CD4-positive, alpha-beta T cell (primary cell): ENCODE measurements around the gene NAB2. TPM values are rescaled to one million over a fixed set of nuclear protein-coding genes. Genes with fewer than 3 reads are reported as not detected.

Experiments used
- ATAC-seq: fragments of 200-7000 bp; cut with Tn5 transposase; one replicate; pipeline ENCODE4 v1.10.0; 2022; ENCODE audit warnings: mild to moderate bottlenecking; ENCODE audit not compliant: poor library complexity
- CTCF ChIA-PET: fragments of 350-600 bp; sonication (Branson Sonifier 250); formaldehyde crosslinking; loops from one replicate; lab custom pipeline; 2021; ENCODE audit warnings: antibody characterized with exemption, inconsistent platforms; lab: Charles Lee
- POLR2A ChIA-PET: fragments of 350-600 bp; sonication (Branson Sonifier 250); formaldehyde crosslinking; loops from one replicate; lab custom pipeline; 2021; ENCODE audit warnings: antibody characterized with exemption, inconsistent platforms; lab: Charles Lee
- DNase-seq, 14 experiments: peaks; one replicate each; pipeline ENCODE4 v3.0.0-alpha.2; 2013 to 2020; ENCODE audit warnings: mixed read lengths in 2 of 14
- H3K27ac ChIP-seq, 2 donors: one replicate each; pipeline versions ENCODE4 v1.5.1 to v1.7.0; 2013; ENCODE audit warnings: low read length in 2 of 2, low read depth in 1 of 2, mild to moderate bottlenecking in 1 of 2
- H3K27me3 ChIP-seq, 2 experiments: 1 replicate in 1 of 2; 2 replicates in 1 of 2; pipeline versions ENCODE4 v1.6.1 to v1.7.0; 2013; ENCODE audit warnings: low read length in 2 of 2, control low read depth in 1 of 2, mild to moderate bottlenecking in 1 of 2, moderate library complexity in 1 of 2; ENCODE audit not compliant: insufficient read depth in 2 of 2, control insufficient read depth in 1 of 2
- H3K36me3 ChIP-seq: one replicate; pipeline ENCODE4 v1.6.1; 2013; ENCODE audit warnings: low read length, control low read depth; ENCODE audit not compliant: insufficient read depth
- H3K4me1 ChIP-seq: one replicate; pipeline ENCODE4 v1.6.1; 2013; ENCODE audit warnings: low read length, control low read depth; ENCODE audit not compliant: insufficient read depth
- H3K4me3 ChIP-seq: one replicate; pipeline ENCODE4 v1.5.1; 2013; ENCODE audit warnings: mild to moderate bottlenecking, low read length, moderate library complexity
- H3K9me3 ChIP-seq, 2 experiments: 1 replicate in 1 of 2; 2 replicates in 1 of 2; pipeline versions ENCODE4 v1.6.1 to v1.7.0; 2013; ENCODE audit warnings: low read length in 2 of 2, mild to moderate bottlenecking in 2 of 2, control low read depth in 1 of 2, moderate library complexity in 1 of 2; ENCODE audit not compliant: control insufficient read depth in 1 of 2, insufficient read depth in 1 of 2
- H3K27ac Mint-ChIP-seq: one replicate; pipeline ENCODE4 v1.8.0; 2020; ENCODE audit warnings: mixed read lengths
- H3K27me3 Mint-ChIP-seq: one replicate; pipeline ENCODE4 v1.8.0; 2021; ENCODE audit warnings: mixed read lengths
- H3K36me3 Mint-ChIP-seq: one replicate; pipeline ENCODE4 v1.8.0; 2021; ENCODE audit warnings: low read depth, mixed read lengths
- H3K4me1 Mint-ChIP-seq: one replicate; pipeline ENCODE4 v1.8.0; 2021; ENCODE audit warnings: low read depth, mixed read lengths
- H3K4me3 Mint-ChIP-seq: one replicate; pipeline ENCODE4 v1.8.0; 2020; ENCODE audit warnings: mild to moderate bottlenecking, mixed read lengths
- H3K9me3 Mint-ChIP-seq: one replicate; pipeline ENCODE4 v1.8.0; 2020; ENCODE audit warnings: mixed read lengths
- intact Hi-C, 2 experiments: fragments of 100-400 bp; cut with DNase I in 1 of 2; cut with micrococcal nuclease in 1 of 2; formaldehyde crosslinking; loops; one replicate each; pipeline versions ENCODE4 v1.15.1 to v1.9.0; 2023 to 2025; cut with DNase I, micrococcal nuclease
- total RNA-seq, 174 experiments: library from RNA in 2 of 174; stranded (reverse) in 2 of 174; gene quantifications; one replicate each; pipeline ENCODE4 v1.2.3 and lab custom pipeline; 2021 to 2026
- TF ChIP-seq, protein P1 (sequence below): fragments of 200-600 bp; IDR thresholded peaks from one replicate; pipeline ENCODE4 v1.8.0; 2022; ENCODE audit warnings: antibody characterized with exemption, mild to moderate bottlenecking

Gene NAB2
- total RNA-seq, 2 experiments from 2014 or later: 4.8 to 6.1 TPM

DNA sequence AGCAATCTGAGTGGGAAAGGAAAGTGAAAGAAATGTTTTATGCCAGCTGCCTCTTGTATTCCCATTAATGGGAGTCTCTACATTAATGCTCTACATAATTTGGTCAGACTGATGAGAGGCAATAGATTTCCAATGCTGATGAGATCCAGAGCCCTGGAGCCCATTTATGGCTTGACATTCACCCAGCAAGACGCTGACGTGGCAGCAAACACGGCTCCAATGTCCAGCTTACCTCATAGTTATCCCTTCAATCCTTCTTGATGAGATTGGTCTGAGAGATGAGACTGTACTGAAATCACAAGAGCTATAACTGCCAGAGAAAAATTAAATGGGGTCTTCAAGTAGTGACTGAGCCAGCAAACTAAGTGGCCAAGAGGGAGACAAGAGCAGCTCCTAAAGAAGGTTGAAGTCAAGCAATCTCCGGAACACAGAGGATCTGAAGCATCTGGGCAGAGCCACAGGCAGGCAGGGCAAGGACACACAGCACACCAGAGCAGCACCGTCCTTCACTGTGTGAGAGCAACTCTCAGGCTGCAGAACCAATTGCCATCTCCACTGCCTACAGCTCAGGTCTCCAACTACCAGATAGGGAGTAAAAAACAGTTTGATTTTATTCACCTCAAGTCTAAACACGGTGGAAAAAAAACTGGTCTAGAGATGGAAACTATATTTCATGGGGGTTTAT lies 31.7 kb upstream of the NAB2 start:
- peaks cover 5% of the 10 kb centered on the region for H3K4me1 Mint-ChIP-seq
- no peak overlapping the region for H3K4me3 ChIP-seq
- peaks cover 46% of the 10 kb centered on the region for H3K36me3 Mint-ChIP-seq
- no peaks in the 10 kb centered on the region for H3K27me3 ChIP-seq
- POLR2A ChIA-PET: interaction anchor here (1.2 kb wide), 1 partner anchor 55 kb away, joined by 4 read pairs; the partner anchor contains the start of gene STAT6
- H3K9me3 Mint-ChIP-seq: no peaks in the 10 kb centered on the region
- TF ChIP-seq, protein P1, sequence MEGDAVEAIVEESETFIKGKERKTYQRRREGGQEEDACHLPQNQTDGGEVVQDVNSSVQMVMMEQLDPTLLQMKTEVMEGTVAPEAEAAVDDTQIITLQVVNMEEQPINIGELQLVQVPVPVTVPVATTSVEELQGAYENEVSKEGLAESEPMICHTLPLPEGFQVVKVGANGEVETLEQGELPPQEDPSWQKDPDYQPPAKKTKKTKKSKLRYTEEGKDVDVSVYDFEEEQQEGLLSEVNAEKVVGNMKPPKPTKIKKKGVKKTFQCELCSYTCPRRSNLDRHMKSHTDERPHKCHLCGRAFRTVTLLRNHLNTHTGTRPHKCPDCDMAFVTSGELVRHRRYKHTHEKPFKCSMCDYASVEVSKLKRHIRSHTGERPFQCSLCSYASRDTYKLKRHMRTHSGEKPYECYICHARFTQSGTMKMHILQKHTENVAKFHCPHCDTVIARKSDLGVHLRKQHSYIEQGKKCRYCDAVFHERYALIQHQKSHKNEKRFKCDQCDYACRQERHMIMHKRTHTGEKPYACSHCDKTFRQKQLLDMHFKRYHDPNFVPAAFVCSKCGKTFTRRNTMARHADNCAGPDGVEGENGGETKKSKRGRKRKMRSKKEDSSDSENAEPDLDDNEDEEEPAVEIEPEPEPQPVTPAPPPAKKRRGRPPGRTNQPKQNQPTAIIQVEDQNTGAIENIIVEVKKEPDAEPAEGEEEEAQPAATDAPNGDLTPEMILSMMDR: no peak
- H3K27ac ChIP-seq: no peak overlapping the region
- intact Hi-C loops: no loop called here
- DNase-seq: no peak
- no peak for ATAC-seq
- no peak overlapping the region for H3K27ac Mint-ChIP-seq
- no peaks in the 10 kb centered on the region for H3K9me3 ChIP-seq
- H3K4me3 Mint-ChIP-seq: no peak overlapping the region
- H3K4me1 ChIP-seq: peaks cover under 1% of the 10 kb centered on the region
- H3K36me3 ChIP-seq: peaks cover 29% of the 10 kb centered on the region
- CTCF ChIA-PET: interaction anchor here (1.0 to 1.5 kb wide), 3 partner anchors 12 to 55 kb away, joined by 3 to 5 read pairs (median 3); no protein-coding TSS in a partner anchor
- H3K27me3 Mint-ChIP-seq: no peaks in the 10 kb centered on the region

DNA sequence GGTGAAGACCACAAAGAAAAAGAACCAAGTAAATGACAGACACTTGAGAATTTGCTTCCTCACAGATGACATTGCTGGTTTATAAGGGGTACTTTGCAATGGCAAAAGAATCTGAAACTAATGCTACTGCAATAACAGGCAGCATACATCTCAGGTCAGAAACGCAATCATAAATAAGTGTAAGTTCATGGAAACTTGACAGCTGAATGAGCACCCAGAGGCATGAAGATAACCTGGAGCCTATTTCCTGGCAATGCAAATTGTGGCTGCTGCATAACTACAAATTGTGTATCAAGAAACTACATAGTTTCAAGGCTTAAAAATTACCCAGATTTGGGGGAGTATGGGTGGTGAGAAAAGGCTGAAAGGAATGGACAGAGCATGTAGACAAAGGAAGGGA lies 30.5 kb upstream of the NAB2 start:
- intact Hi-C loops: no loop called here
- H3K4me1 Mint-ChIP-seq: peaks cover 15% of the 10 kb centered on the region
- peaks cover 46% of the 10 kb centered on the region for H3K36me3 Mint-ChIP-seq
- Histone ChIP-seq H3K9me3 (no peaks in the 10 kb centered on the region), H3K27me3 (no peaks in the 10 kb centered on the region), H3K4me1 (peaks cover 10% of the 10 kb centered on the region), H3K36me3 (peaks cover 34% of the 10 kb centered on the region), H3K27ac (no peak overlapping the region), H3K4me3 (no peak overlapping the region)
- H3K27me3 Mint-ChIP-seq: no peaks in the 10 kb centered on the region
- DNase-seq: no peak
- no peak overlapping the region for H3K4me3 Mint-ChIP-seq
- ChIA-PET CTCF (interaction anchor here (1.1 to 2.0 kb wide), 3 partner anchors 11 to 31 kb away, joined by 3 to 5 read pairs (median 3); no protein-coding TSS in a partner anchor), POLR2A (interaction anchor here (0.6 kb wide), 1 partner anchor 36 kb away, joined by 3 read pairs; no protein-coding TSS in a partner anchor)
- no peak for ATAC-seq
- no peak overlapping the region for H3K27ac Mint-ChIP-seq
- TF ChIP-seq, protein P1: no peak
- H3K9me3 Mint-ChIP-seq: no peaks in the 10 kb centered on the region

DNA sequence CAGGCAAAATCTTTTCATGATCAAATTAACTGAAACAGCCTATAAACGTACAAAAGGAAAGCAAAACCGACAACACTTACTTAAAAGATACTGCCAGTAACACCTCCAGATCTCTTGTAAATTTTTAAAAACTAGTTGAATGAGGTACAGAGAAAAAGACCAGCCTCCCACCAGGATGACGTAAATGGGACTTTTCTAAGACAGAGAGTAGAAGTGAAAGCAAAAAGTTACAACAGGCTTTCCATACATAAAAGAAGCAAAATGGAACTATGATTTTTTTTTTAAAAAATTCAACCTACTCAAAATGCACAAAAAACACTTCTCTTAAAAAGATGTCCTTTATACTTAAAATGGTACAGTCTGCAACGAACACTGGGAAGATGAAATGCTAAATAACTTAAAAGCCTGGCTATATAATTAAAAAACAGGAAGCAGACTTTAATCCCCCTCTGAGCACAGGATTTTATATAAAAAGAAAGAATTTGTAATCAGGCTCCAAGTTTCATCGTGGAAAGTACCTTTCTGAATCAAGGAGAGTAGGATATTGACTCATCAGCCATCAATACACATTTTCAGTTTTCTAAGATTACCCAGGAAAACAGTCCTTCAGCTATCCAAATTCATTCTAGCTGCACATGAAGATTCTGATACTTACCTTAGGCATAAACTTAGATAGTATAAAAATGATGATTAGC lies 24.8 kb upstream of the NAB2 start:
- Mint-ChIP-seq H3K4me3 (peak overlapping the region; percentile 70), H3K27ac (peak overlapping the region; percentile 87), H3K9me3 (no peaks in the 10 kb centered on the region), H3K27me3 (no peaks in the 10 kb centered on the region), H3K4me1 (peaks cover 34% of the 10 kb centered on the region), H3K36me3 (peaks cover 37% of the 10 kb centered on the region)
- Histone ChIP-seq H3K9me3 (no peaks in the 10 kb centered on the region), H3K36me3 (peaks cover 19% of the 10 kb centered on the region), H3K4me1 (peaks cover 12% of the 10 kb centered on the region), H3K27ac (peak overlapping the region; percentile 70 to 82), H3K27me3 (no peaks in the 10 kb centered on the region), H3K4me3 (peak overlapping the region; percentile 39)
- ChIA-PET POLR2A (interaction anchor here (1.0 to 4.8 kb wide), 6 partner anchors 9 to 56 kb away, joined by 3 to 48 read pairs (median 3); partner anchors contain the start of genes NEMP1 and STAT6), CTCF (interaction anchor here (1.3 to 2.5 kb wide), 4 partner anchors 15 to 60 kb away, joined by 3 to 14 read pairs (median 5); partner anchors contain the start of genes NEMP1 and STAT6)
- peak; percentile 95 for ATAC-seq
- peak in 8 of 14 experiments; percentile 6 to 92 (median 57) for DNase-seq
- TF ChIP-seq, protein P1: no peak
- intact Hi-C loops: loop anchor here in 1 of 2 experiments (1.0 to 2.0 kb wide), 4 partner anchors 14 to 307 kb away; partner anchors contain the start of gene NEMP1
